NCI-H1694 treated with DMSO at 0.1 percent for 48 hours (cell line): Measurements from ENCODE around the gene ABHD11.
A peak's percentile ranks its signal among the peaks of the same experiment; 100 is the strongest.
"Not testable (repeated sequence)": the region's sequence is repeated elsewhere in the genome, so short reads cannot be mapped to it uniquely, and the experiment has no call there.

Experiments
- DNase-seq: peaks from one replicate; lab custom pipeline; 2025; lab: John Stamatoyannopoulos, UW

The ABHD11 gene

GRCh38 chr7:73718905-73719805 is 19.4 kb downstream of the ABHD11 start, which contains the start of gene STX1A:
Gene STX1A, minus strand, starts transcription at chr7:73719669. Its CDS starts 38 bp downstream, at chr7:73719631.
- DNase-seq = peak; percentile 40

GRCh38 chr7:73718438-73718881 is 20.1 kb downstream of the ABHD11 start:
- DNase-seq = no peak

GRCh38 chr7:73717991-73718405 is 20.6 kb downstream of the ABHD11 start:
- no peak for DNase-seq

- DNase-seq = no peak
Observed at GRCh38 chr7:73717025-73717807, 21.4 kb downstream of the ABHD11 start.

- peak; percentile 14 for DNase-seq
Observed at GRCh38 chr7:73716318-73716890, 22.2 kb downstream of the ABHD11 start.

- peak; percentile 16 for DNase-seq
Observed at GRCh38 chr7:73715648-73716317, 22.8 kb downstream of the ABHD11 start.

- DNase-seq = not testable (repeated sequence)
Observed at GRCh38 chr7:73713319-73713718, 25.3 kb downstream of the ABHD11 start.

- no peak for DNase-seq
Observed at GRCh38 chr7:73712773-73713172, 25.8 kb downstream of the ABHD11 start.

GRCh38 chr7:73708961-73709549 is 29.5 kb downstream of the ABHD11 start:
- DNase-seq = no peak

GRCh38 chr7:73707045-73707631 is 31.5 kb downstream of the ABHD11 start:
- peak; percentile 85 for DNase-seq

- DNase-seq = peak; percentile 63
Observed at GRCh38 chr7:73706126-73707044, 32.2 kb downstream of the ABHD11 start.

GRCh38 chr7:73705551-73705920 is 33.1 kb downstream of the ABHD11 start:
- DNase-seq = no peak

- peak; percentile 79 for DNase-seq
Observed at GRCh38 chr7:73704640-73705550, 33.7 kb downstream of the ABHD11 start.

- peak; percentile 10 for DNase-seq
Observed at GRCh38 chr7:73703757-73704639, 34.6 kb downstream of the ABHD11 start.

GRCh38 chr7:73703225-73703624 is 35.4 kb downstream of the ABHD11 start:
- DNase-seq = no peak

GRCh38 chr7:73702665-73703064 is 35.9 kb downstream of the ABHD11 start:
- DNase-seq = no peak

GRCh38 chr7:73702226-73702625 is 36.4 kb downstream of the ABHD11 start:
- no peak for DNase-seq
